Kidney glomerular epithelial cell (primary cell): ENCODE results near the gene MAGI2.

Source experiments
- DNase-seq: peaks from one replicate; lab custom pipeline; 2025; lab: John Stamatoyannopoulos, UW

MAGI2 gene

DNA sequence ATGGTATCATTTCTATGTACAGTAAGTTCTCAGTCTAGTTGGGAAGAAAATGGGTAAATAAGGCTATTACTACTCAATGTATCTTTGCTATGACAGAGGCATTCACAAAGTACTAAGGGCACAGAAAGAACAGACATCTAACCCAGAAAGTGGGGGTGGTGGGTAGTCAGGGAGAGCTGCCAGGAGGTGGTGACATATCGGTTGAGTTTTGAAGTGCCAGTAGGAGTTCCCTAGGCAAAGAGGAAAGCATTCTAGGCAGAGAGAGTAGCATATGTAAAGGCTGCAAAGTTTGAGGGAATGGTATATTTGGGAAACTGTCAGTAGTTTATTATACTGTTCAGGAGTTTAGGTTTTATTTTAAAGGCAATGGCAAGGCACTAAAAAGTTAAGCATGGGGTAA, 1372.1 kb downstream of the MAGI2 start:
- no peak for DNase-seq

DNA sequence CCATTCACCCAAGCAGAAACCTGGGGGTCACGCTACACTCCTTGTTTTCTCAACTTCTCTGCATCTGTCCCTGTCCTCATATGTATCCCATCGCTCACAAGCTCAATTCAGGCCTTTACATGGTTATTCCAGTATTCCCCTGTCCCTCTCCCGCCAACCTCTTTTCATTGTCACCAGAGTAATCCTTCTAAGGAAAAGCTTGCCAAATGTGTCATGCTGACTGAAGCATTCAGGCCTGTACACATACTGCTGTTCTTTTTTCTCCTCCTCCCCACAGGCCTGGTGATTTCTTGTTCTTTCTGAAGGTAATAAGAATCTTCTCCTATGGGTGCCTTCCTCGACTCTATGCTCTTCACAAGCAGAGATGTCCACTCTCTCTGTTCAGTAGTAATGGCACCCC, 1372.7 kb downstream of the MAGI2 start:
- DNase-seq: no peak

DNA sequence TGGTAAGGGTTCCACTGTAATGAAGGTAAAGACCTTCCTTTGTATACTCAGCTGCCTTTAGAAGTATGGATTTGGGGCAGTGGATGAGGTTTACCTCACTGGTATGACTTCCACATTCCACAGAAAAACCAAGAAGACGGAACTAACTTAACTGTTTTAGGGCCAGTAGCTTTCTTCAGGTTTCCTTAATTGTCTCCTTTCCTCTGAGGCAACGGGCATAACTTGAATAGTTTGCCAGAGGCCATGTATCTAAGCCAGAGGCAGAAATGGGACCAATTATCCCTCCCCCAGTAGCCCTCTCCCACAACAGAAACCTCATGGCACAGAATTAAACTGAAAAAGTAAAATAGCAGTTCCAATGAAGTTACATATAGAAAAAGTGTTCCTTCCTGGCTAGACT, 1373.2 kb downstream of the MAGI2 start:
- no peak for DNase-seq

DNA sequence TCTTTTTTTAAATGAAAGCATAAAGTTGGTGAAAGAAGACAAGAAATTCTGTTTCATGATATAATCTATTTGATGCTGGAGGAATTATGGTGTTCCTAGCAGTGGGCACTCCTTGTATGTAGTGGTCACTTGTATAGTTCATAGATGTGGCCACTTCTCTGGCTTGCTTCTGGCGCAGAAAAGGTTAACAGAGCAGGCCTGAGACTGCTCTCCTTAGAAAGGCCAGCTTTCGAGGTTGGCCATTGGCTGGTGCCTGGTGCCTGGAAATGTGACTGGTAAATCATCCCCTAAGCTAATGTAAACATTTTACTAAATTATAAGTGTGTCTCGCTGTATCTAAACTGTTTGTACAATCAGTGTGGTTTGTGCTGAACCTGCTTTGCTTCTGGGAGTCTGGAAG, 1378.8 kb downstream of the MAGI2 start:
- DNase-seq: no peak

DNA sequence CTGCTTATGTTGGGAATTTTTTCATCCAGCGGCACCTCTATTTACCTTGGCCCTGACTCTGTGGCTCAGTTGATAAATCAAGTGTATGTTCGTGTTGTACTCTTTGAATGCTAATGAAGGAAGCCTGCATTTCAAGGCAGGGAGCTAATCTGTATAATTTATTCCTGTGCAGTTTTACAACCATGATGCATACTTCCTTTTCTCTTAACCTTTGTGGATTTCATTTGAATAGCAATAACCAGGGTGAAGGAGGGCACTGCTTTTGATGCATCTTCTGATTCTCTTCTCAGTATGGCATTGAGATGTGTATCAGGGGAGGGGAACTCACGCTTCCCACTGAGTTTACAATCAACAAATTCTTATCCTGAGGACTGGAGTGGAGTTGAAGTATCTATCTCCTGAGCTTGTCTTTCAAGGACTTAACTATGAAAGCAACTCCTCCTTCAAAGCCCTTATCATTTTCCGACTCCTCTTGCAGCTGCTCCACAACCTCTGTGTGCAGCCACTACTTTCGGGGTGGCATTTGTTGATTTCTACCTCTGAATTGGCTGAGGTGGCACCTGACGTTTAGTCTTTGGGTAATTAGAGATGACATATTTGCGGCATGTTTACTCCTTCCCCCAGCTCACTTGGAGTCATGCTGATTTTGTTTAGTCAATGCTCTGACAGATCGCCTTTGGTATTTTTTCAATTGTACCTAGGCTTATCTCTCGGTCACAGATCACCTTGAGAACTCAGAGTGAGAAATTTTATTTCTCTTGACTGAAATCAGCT, 1379.7 kb downstream of the MAGI2 start:
- no peak for DNase-seq

DNA sequence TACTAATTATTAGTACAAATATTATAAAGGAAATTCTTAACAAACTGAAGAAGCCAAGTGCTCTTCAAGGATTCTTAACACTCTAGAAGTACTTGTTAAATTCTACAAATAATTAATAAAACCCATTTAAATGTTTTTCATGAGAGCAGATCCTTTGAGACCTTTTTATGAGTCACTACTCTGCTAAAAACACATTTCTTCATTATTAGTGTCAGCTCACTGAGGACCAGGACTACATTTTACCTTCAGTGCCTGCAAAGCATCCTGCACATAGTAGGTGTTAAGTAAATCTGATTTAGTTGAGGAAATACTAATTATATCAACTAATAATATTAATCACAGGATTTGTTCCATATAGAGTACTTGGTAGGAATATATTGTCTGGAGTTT, 1381.3 kb downstream of the MAGI2 start:
- DNase-seq: no peak

DNA sequence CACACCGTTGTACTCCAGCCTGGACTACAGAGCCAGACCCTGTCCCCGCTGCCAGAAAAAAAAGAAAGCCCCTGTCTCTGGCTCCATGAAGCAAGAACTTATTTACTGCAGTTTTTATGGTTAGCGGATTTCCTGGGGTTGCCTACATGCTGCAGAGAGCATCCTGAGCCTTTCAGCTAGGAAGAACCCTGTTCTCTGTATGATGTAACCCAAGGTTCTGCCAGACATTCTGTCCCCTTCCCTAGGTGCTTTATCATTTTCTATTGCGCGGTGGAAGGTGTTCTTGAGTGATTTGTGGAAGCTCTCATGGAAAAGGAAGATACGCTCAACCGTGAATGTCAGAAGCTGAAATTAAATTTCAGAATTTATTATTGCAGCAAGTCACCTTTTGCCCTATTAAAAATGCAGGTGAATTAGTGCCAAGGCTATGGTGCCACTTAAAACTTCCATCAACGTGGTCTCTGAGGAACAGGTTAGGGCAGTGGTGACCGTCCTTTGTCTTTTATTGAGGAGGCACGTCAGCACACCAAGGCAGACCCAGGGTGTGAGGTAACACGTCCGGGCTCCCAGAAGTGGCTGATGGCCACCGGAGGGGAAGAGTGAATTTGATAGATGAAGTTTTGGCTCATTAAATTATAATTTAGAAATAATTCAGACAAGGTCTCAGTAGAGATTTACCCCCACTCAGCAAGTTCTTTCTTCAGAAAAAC, 1381.8 kb downstream of the MAGI2 start:
- no peak for DNase-seq

DNA sequence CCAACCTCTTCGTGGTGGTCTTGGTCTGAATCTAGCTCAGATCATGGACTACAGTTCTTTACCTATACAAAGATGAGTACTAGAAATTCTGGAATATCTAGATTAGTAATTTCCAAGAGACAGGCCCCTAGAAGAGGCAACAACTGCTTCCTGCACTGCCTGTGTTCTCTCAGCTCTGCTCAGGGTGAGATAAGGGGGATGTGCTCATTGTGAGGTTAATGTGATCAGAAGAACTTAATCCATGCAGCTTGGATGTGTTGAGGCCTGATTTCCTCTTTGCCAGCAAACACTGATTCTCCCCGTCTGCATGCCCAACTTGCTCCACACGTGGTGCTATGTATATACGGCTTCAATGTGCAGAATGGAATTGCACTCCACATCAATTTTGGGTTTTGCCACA, 1386.9 kb downstream of the MAGI2 start:
- DNase-seq: no peak

DNA sequence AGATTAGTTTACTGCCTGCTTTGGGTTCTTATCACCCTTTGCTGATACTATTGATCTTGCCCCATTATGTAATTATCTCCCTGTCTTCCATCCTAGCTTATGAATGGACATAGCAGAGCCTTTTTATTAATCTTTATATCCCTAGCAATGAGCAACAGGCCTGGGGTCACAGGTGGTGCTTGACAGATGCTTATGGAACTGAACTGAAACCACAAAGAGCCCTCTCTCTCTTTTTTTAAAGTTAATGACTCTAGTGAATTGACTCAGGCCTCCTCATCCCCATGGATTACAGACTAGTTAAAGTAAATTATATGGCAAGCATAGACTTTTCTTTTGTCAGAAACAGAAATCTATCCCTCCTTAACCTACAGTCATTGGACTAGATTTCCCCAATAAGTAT, 1389.7 kb downstream of the MAGI2 start:
- DNase-seq: no peak

DNA sequence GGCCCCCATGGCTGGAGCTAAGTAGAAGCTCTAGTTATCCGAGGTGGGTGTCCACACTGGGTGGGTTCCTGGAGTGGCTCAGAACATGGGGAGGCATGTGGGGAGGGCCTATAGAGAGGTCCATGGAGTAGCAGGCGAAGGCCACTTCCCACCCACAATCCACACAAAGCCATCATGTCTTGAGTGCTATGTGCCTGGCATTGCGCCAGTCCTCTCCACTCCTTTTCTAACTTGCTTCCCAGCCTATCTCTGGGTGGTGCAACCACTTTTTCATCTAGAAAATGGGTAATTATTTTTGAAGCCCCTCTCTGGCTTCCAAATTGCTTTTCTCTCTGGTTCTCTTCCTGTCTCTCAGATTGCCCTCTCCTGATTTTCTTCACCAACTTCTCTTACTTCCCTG, 1391.3 kb downstream of the MAGI2 start:
- DNase-seq: no peak

DNA sequence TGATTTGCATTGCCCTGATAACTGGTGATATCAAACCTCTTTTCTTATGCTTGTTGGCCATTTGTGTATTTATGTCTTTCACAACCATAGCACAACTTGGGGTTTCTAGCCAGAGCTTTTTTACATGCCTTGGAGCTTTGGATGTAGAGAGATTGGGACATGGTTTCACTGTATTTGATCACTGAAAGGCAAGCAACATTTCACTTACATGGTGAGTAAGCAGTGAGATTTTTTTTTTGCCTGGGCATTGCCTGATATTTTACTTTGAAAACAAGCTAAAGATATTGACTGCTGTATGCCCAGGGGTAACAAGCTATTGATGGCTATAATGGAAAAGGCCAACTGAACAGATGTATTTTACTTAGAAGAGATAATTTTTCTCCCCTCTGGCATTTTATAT, 1395.9 kb downstream of the MAGI2 start:
- DNase-seq: no peak

DNA sequence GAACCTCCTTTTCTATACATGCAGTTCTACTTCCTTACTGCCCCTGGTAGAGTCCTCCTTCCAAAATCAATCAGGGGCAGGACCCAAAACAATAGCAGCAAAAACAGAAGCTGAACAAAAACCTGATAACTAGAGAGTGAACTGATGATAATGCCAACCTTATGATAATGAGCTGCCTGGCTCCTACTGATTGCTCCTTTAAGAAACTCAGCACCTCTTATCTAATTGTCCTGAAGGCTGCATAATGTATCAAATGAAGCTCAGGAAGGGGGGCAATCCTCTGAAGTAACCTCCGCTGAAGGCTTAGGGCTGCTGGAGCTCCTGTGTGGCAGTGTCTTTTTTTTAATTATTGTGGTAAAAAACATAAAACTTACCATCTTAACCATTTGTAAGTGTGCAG, 1397.9 kb downstream of the MAGI2 start:
- DNase-seq: no peak

DNA sequence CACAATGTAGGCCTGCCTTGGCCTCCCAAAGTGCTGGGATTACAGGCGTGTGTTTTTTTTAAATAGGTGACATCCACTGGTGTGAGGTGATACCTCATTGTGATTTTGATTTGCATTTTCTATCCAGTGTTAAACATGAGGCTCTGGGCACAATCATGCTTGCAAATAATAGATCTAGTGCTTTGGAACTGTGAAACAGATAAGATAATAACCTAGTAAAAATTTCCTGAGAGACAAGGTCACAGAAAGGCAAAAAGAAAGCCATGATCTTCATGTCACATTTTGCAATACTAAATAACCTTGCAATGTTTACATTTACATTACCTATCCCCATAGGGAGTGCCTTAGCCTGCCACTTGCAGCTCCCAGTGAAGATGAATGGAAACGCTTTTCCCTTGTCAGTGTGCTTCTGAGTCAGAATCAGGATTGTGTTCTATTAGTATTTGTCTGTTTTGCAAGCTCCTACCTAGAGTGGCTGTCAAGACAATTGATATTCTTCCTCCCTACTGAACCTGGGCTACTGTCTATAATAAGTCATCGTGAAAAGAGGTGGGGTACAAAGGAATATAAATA, 1398.4 kb downstream of the MAGI2 start:
- no peak for DNase-seq

DNA sequence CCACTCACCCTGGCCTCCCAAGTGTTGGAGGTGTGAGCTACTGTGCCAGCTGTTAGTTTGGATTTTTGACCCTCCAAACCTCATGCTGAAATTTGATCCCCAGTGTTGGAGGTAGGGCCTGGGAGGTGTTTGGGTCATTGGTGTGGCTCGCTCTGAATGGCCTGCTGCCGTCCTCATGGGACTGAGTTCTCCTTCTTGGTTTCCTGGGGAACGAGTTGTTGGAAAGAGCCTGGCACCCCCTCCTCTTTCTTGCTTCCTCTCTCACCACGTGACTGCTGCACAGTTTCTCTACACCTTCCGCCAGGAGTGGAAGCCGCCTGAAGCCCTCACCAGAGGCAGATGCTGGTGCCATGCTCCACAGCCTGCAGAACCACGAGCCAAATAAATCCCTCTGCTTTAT, 1401.4 kb downstream of the MAGI2 start:
- no peak for DNase-seq

DNA sequence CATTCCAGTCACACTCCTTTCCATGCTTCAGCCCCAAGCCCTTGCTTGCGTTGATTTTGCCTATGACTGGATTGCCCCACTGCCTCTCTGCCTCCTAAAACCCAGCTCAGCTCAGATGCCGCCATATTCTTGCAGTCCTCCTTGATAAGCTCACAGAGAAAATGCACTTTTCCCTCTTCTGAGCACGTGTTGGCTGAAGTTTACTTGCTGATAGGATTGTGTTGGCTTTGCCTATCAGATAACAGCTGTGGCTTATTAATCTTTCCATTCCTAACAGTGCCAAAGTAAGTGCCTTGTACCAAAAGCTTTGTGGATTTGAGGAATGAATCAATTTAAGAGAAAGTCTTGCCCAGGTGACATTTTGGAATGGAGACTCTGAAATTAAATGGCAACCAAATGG, 1405.7 kb downstream of the MAGI2 start:
- DNase-seq: no peak

DNA sequence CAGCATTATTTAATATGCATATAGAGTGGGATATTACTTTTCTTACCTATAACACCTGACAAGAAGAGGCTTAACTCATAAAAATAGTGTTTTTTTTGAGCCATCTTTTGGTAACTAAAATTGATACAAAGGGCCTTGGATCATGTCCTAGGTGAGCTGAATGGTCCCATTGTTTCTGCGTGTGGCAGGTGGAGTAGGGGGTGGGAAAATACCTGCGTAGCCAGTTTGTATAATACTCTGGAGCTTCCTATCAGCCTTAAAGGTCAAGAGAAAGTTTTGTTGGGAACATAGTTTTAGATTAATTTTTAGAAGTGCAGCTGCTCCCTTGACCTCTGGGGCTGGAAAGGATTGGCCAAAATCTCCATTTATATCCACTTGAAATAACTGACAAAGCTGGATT, 1410.3 kb downstream of the MAGI2 start:
- DNase-seq: no peak

DNA sequence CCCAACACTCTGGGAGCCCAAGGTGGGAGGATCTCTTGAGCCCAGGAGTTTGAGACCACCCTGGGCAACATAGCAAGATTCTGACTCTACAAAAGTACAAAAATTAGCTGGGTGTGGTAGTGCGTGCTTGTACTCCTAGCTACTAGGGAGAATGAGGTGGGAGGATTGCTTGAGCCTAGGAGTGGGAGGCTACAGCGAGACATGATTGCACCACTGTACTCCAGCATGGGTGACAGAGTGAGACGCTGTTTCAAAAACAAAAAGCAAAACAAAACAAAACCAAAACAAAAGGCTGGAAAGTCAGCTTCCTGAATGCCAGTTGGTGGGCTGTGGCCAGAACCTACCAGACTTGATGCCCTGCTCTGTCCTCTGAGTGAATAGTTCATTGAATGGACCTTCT, 1412.0 kb downstream of the MAGI2 start:
- DNase-seq: no peak

DNA sequence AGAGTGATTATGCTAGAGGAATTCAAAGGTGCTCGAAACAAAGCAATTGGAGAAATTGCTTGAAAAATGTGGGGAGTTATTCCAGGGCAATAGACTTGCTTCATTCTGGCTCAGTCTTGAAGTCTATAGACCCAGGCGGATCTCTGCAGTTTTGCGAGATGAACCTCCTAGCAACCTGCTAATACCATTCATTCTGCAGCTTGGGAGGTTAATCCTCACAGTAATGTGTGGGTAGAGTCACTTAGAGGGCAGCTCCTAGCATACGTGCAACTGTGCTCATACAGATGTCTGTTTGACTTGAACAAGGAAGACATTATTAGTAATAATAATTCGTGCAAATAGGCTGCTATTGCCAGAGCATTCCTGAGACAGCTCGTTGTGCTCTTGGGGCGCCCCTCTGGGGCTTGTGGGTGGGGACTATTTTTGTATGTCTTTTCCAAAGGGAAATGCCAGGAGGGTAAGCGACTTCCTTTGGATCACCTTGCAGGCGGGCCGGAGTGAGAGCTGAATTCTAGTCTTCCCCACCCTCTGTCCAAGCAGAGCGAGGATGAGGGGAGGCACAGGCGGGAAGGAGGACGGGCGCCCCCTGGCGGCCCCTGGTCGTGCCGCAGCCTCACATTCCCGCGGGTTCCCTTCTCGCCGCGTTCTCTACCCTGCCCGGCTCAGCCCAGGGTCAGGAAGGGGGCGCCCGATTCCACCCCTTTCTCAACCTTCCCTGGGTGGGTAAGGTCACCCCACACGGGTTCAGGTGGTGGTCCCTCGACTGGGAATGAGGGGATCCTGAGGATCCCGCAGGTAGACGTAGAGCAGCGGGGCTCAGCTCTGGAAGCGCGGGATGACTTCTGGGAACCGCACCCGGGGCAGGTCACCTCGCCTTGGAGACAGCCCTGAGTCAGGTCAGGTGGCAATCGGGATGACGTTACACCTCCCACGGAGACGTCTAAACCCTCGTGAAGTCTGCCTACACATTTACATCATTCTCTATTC, 1413.4 kb downstream of the MAGI2 start:
- no peak for DNase-seq

DNA sequence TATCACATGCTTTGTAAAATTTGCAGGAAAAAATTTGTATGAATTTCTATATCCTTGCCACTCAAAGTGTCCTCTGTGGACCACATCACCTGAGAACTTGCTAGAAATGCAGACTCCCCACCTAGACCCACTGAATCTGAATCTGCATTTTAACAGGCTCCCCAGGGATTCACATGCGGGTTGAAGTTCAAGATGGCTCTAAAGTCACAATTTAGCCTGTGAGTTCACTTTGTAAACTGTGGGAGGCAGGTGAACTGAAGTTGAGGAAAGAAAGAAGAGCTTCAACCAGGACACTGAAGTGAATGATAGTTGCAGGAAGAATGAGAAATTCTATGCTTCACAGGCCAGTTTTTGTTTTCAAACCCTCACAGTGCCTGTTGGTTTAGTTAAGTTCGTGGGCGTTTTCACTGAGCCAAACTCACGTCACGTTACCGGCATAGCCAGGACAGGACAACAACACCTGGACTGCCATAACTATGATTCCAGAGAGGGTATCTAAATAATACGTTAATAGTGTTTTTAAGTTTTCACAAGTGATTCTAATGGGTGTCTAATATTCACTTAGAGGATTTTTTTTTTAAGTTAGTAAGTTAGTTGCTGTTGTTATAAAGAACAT, 1414.9 kb downstream of the MAGI2 start:
- DNase-seq: no peak

DNA sequence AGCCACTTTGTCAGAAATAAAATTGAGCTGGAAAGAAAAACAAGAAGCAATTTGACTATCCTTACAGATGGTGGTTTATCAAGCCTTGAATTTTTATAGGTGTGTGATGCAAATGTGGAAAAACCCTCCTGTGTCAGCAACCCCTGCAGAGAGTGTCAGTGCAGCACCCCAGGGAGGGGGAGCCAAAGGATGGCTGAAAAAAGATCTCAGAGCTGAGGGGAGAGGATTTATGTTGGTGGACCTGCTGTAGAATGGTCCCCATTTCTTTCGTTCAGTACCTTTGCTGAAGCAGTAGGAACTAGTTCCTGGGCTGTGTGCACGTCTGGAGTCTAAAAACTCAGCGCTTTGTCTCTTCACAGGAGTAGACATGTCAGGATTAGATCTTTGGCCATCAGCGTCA, 1415.9 kb downstream of the MAGI2 start:
- DNase-seq: no peak

DNA sequence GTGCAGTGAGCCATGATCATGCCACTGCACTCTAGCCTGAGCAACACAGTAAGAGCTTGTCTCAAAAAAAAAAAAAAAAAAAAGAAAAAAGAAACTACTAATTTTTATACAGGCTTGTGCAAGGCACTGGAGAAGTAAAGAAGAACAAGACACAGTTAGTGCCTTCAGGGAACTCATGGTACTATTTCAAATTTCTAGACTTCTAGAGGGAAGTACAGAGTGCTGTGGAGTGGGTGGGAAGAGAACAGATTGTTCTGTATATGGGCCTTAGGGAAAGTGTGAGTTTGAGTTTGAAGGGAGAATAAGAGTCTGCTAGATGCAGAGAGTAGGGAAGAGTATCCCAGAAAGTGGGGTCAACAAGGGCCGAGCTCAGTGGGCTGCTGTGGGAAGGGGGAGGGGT, 1420.1 kb downstream of the MAGI2 start:
- no peak for DNase-seq

DNA sequence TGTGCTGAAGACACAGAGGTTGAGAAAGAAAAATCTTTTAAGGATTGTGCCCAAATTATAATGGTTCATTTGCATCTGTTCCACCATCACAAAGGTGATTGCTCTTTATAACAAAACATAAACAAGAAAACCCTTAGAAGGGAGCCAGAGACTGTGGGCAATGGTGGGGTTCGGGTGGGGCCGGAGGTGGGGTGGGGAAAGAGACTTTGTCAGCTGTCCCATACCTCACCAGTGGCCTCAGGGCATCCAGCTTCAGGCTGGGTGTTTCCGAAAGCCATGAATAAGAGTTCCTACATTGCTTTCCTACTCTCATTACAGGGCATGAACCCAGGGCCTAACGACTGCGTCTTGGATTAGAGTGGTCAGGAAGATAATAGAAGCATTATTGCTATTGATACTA, 1427.0 kb downstream of the MAGI2 start:
- no peak for DNase-seq
